T-helper 2 cell treated with Interferon-gamma antibody and Interleukin-4, amounts not matched to agents 100 ng/mL and 5 ng/mL, for 36 hours (primary cell): ENCODE results near the gene LRRC28. TPM values are rescaled to one million over a fixed set of nuclear protein-coding genes. Genes with fewer than 3 reads are reported as not detected.

ENCODE experiments used
- intact Hi-C: fragments of 100-400 bp; cut with micrococcal nuclease; formaldehyde crosslinking; loops from one replicate; pipeline ENCODE4 v1.15.1; 2023
- total RNA-seq: library from RNA; stranded (reverse); gene quantifications from 2 replicates; pipeline ENCODE4 v1.2.3, GENCODE V29; 2022

The LRRC28 gene
- total RNA-seq, 1 donor from 2014 or later, result 19.8 TPM

DNA sequence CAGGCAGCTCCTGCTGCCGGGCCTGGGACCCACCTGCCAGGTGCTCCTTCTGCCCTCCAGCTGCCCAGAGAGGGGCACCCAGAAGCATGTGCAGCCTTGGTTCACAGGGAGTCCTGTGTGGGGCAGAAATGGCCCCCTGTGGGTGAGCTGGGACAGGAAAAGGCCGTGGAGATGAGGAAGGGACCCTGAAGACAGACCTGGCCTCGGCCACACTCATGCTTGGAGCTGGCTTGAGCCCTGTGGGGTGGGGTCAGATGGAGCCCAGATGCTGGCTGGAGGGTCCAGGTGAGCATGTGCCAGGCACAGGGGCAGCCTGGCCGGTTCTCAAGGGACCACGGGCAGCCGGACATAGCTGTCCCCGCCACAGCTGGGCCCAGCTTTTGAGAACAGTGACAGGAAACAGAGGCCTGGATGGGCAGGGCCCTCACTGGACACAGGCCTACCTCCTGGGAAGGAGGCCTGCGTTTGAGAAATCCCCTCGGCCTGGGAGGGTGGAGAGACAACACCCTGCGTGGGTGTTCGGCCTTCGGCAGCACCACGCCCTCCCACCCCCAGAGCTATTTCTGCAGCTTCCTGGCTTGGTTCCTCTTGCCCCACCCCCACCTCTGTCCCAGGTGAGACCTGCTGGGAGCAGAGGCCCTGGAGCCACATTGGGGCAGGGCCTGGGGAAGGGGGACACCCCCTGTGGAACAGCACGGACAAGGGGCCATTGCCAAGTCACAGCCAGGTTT is 181.9 kb downstream of the LRRC28 start:
- intact Hi-C loops, result no loop called here

DNA sequence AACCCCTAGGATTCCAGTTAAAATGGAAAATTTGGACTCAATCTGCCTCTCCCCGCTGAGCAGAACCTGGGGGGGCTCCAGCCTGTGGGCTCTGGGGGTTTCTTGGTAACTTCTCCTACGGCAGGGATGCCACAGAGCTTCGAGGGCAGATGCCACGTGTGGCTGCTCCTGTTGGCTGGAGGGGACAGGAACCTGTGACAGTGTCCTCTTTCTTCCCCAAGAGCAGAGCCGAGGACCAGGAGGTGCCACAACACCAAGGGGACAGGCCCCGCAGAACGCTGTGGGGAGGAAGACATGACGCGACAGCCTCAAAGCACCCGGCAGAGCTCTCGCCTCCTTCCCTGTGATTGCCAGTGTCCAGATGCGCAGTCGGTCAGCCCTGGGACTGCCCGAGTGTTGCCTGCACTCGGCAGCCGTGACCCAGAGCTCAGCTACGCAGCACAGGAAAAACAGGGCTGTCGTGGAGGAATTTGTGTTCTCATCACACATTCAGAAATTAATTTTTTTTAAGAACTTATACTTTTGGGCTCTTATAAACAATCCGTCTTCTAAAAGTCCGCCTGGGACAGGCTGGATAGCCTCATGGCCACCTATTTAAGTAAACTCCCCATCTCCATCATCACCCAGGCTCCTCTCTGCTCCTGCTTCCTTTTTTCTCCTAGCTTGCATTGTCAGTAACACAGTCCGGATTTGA is 182.6 kb downstream of the LRRC28 start:
- intact Hi-C loops, result no loop called here

DNA sequence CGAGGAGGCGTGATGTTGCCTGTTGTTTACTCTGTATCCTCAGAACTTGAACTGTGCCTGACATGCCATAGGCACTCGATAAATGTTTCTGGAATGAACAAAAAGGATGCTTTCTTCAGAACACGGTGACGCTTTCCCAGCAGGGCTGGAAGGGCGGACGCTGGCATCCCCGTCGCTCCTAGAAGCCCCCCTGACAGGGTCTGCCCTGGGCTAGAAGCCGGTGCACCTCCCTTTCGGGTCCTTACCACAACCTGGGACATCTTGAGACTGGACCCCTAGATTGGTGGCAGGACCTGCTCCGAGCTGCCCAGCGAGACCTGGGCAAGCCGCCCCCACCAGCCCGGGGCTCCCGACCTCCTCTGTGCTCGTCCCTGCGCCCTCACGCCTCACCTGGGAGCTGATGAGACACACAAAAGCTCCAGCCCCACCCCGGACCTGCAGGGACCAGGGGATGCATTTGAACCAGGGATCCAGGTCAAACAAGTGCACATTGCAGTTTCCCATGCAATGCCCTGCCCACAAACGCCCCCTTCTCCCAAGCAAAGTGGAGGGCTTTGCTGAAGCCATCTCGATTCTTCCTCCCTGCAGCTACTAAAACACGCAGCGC is 183.3 kb downstream of the LRRC28 start:
- intact Hi-C loops, result no loop called here

DNA sequence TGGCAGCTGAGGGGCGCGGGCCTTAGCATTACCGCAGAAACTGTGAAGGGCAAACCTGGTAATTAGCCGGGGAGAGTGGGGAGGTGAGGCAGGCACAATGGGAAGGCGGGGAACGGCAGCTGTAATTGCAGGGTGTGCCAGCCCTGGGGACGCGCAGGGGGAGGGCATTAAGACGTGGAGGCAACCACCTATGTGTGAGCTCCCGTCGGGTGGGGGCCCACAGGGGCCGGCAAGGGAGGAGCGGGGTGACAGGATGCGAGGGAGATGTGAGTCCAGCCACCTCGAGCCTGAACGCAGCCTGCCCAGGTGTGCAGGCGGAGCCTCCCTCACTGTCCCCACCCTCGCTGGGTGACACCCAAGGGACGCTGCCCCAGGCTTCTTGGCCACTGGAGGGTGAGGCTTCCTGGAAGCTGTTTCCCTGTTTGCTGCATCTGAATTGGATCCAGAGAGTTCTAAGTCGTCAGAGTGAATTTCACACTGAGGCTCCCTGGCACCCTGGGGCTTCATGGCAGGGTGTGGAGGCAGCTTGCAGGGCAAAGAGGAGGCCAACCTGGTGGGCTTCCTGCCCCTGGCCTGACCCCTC is 183.9 kb downstream of the LRRC28 start:
- intact Hi-C loops, result no loop called here

DNA sequence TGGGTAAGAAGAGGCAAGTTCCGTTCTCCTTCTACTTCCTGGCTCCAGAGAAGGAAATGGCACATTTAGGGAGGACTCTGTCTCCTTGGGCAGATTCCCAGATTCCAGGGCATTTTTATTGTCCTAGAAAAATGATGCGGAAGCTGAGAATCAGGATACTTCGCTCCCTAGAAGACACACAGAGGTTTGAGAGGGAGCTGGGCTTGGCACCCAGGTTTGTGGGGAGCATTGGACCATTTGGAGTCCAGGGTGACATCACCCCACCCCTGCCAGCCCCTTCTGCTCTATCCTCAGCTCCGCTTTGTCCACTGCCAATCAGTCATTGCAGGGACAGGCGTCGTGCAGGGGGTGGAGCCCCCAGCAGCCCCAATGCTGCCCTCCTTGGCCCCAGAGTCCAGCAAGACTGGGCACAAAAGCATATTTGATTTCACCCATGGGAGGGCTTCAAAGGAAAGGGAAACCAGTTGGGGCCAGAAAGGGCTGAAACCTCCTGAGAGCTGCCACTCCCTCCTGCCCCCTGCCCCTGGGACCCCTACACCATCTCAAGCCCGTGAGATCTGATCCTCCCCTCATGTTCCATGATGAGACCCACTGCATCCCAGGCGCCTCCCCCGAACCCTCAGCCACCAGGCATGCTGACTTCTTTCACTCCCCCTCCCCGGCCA is 184.7 kb downstream of the LRRC28 start:
- intact Hi-C loops, result no loop called here

DNA sequence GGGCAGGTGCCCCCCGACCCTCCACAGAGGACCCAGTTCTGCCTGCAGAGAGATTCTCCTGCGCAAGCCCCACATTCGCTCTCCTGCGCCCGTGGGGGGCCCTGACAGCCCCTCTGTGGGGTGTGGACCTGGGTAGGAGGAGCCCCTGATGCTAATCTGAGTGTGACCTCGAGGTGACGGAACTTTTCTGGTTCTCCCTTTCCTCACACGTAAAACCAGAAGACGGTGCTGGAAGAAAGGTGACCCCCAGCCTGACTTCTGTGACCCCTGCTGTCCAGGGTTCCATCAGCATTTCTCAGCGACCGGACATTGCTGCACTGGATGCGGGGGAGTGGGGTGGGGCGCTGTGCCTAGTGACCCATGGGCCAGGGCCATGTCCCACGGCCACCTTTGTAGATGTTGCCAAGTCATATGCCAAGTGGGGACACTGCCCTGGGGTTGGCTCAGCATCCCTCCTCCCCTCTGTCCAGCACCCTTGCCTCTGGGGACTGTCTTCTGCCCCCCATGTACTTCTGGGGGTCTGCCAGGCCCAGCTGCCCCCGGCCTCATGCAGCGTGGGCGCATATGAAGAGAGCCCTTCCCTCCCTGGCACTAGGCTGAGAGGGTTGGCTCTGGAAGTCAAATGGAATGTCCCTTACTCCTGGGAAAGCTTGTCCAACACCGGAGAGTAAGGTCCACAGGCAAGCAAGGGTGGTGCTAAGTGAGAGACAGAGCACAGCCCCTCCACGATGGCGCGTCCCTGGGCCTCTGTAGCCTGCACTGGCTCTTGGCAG is 185.4 kb downstream of the LRRC28 start:
- intact Hi-C loops, result no loop called here

DNA sequence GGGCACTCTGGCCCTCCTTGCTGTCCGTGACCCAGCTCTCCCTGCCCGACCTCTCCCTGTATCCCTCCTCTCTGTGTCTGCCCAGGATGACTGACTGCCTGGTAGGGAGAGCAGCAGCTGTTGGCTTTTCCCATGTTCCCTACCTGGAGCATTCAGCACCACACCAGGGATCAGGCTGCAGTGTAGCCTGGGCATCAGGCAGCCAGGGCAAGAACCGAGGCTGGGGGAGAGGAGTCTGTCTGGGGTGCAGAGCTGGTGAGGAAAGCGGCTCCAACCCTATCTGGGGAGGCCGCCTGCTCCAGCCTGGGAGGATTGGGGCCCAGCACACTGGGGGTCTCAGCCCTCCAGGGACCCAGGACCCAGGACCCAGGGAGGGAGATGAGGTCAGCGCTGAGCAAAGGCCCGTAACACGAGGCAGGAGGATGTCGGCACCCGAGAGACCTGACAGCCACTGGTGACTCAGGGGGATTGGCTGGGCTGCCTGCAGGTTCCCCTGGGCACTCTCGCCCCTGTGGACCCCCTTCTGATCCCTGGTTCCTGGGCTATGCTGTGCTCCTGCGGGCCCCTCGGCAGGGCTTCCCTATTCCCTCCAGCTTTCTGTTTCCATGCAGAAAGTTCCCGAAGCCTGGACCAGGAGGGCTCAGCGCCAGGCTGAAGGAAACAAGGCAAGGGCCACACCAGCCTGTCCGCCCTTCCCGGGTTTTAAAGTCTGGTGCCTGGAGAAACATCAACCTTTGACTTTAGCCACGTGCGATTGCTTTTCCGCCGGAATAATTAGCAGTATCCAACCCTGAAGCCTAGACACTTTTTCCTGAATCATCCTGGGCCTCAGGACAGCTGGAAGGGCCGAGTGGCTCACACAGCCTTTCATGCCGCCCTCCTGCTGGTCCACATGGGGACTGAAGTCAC is 186.3 kb downstream of the LRRC28 start:
- intact Hi-C loops, result no loop called here

DNA sequence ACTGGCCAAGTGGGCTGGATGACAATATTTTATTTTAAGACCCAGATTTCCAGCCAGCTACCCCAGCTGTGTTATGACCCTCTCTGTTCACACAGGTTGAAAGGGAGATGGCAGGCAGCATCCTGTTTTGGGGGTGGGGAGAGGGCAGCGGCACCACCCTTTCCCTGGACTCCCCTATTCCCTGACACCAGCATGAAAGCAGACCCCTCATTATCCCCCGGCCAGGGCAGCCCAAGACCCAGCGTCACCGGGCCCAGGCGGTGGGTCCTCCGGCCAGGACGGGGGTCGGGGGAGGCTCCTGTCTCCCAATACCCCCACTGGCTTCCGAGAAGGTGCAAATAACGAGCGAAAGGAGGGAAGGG is 186.9 kb downstream of the LRRC28 start:
- intact Hi-C loops, result no loop called here

DNA sequence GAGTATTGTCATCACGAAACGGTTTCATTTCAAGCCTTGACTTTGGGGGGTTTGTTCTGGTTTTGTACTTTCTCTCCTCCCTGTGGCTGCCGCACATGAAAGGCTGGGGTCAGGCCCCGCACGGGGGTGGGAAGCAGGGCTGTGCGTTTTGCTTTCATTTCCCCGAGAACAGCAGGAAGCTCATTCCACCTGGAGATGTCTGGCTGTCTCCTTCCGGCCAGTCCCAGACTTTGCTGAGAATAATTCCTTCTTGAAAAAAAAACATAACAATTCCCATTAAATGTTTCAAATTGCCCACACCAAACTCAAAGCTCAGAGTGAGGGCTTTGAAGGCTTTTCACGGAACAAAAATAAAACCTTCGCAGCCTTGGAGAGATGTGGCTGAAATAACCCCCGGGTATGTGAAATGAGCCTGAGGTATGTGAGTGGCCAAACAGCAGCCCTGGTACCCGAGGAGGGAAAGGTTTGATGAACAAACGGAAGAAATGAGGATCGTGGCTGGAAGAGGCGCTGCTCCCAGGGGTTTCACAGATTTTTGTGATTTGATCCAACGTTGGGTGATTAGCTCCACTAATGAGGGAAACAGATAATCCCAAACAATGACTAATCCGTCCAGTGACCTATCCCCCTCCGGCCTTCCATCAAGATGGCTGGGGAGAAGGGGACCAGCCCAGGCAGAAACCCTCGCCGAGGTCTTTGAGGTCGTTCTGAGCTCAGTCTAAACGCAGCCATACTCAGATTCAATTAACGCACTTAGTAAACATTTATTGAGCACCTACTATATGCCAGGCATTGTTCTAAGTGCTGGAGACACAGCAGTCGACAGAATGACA is 187.6 kb downstream of the LRRC28 start:
- intact Hi-C loops, result no loop called here

DNA sequence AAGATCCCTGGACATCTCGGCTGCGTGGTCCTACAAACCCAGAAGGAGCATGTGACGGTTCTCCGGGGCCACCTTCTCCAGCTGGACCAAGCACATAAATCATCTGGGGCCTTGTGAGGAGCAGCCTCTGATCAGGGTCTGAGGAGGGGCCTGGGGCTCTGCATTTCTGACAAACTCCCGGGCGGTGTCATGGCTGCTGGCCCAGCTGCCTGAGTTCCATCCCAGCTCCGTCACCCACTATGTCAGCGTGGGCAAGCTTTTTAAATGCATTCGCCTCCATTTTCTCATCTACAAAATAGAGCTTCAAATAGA is 188.2 kb downstream of the LRRC28 start:
- intact Hi-C loops, result no loop called here

DNA sequence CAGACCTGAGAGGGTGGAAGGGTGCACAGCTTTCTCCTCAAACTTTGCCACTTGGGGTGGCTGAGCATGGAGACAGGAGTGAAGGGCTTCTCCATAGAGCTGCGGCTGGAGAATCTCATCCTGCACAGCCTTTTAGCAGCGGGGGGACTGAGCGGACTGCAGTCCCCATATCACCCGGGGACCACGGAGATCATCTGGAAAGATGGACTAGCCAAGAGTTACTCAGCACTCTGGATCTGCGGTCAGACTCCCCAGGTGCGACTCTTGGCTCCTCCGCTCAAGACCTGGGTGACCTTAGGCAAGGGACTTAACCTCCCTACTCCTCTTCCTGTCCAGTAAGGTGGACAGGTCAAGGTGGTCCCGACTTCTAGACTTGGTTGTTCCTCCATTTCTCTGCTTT is 188.7 kb downstream of the LRRC28 start:
- intact Hi-C loops, result no loop called here

Other genes with a start within 250 kb of the LRRC28 start
- not detected in 2 replicates for gene PGPEP1L, start 243.7 kb upstream of the LRRC28 start, total RNA-seq
- gene SYNM, start 146.4 kb upstream of the LRRC28 start, total RNA-seq, result 0.68 and 0.80 TPM in 2 replicates
- gene TTC23, start 1.9 kb upstream of the LRRC28 start, total RNA-seq, result 2.3 and 2.7 TPM in 2 replicates